Heart left ventricle (tissue), 13 donors: ENCODE results near the gene SLC25A33.

Experiments used
- CTCF ChIP-seq, 12 donors: fragments of 200-600 bp; sonication (generic) in 4 of 12; IDR thresholded peaks; one replicate each; pipeline versions ENCODE4 v1.5.0 to v1.8.0; 2018 to 2022; ENCODE audit warnings: antibody characterized with exemption in 12 of 12, mild to moderate bottlenecking in 5 of 12
- POLR2A ChIP-seq, 2 donors: fragments of 450-650 bp; IDR thresholded peaks; one replicate each; pipeline ENCODE4 v1.6.1; 2017; ENCODE audit warnings: antibody characterized with exemption in 2 of 2, mild to moderate bottlenecking in 2 of 2, moderate library complexity in 2 of 2
- donor health status: ischemic (EF 13 %, LVEDD 7.1; RV severe dilation, severe dysfunction).
- donor health status: DM: no; HTN: yes; CAD: no.
- donor health status: DM: no; HTN: no; CAD: no.
- donor health status: ischemic (EF 25% LVEDD 6.9; RV normal size, moderate dysfunction).
- donor health status: ischemic (EF 25% LVEDD 5.7; RV mildly dilated, moderate dysfunction).
- donor health status: ischemic (EF 35%, LVEDD 5.7; RV mildly dilated, moderate dysfunction).
- donor health status: nonischemic (EF 11% LVEDD 7.7; RV severe dilation, severe dysfunction).
- donor health status: DM: yes; HTN: yes; CAD: no.
- donor health status: PGD.
- donor health status: ischemic (EF 29% LVEDD 5.4; RV normal size, mild dysfunction).
- donor health status: nonischemic (EF 23%, LVEDD 6.1; RV moderate dilation, normal function).

GRCh38 chr1:9558271-9558945, 19.1 kb downstream of the SLC25A33 start:
- no peak for TF ChIP-seq POLR2A (IDR thresholded peaks at IDR 0.05)
- no peak for TF ChIP-seq CTCF (IDR thresholded peaks at IDR 0.05)
